Right lobe of liver (tissue), 4 donors: ENCODE measurements around the gene MYNN.

Experiments used
- CTCF ChIP-seq, 4 donors: fragments of 200-600 bp in 3 of 4; fragments of 450-650 bp in 1 of 4; IDR thresholded peaks; one replicate each; pipeline versions ENCODE4 v1.5.1 to v1.8.0; 2016 to 2022; ENCODE audit warnings: antibody characterized with exemption in 4 of 4, mild to moderate bottlenecking in 2 of 4
- POLR2A ChIP-seq: fragments of 450-650 bp; IDR thresholded peaks from one replicate; pipeline ENCODE4 v1.6.1; 2017; ENCODE audit warnings: antibody characterized with exemption, mild to moderate bottlenecking
- donor health status: DM: no; HTN: no; CAD: no.
- donor health status: DM: no; HTN: no; CAD: no.
- donor health status: DM: no; HTN: yes; CAD: no.

GRCh38 chr3:169792359-169792758 lies 19.2 kb downstream of the MYNN start:
- TF ChIP-seq CTCF (IDR thresholded peaks at IDR 0.05): no peak
- no peak for TF ChIP-seq POLR2A
